Measurements from ENCODE around the gene FAM110D.

Gene FAM110D

DNA sequence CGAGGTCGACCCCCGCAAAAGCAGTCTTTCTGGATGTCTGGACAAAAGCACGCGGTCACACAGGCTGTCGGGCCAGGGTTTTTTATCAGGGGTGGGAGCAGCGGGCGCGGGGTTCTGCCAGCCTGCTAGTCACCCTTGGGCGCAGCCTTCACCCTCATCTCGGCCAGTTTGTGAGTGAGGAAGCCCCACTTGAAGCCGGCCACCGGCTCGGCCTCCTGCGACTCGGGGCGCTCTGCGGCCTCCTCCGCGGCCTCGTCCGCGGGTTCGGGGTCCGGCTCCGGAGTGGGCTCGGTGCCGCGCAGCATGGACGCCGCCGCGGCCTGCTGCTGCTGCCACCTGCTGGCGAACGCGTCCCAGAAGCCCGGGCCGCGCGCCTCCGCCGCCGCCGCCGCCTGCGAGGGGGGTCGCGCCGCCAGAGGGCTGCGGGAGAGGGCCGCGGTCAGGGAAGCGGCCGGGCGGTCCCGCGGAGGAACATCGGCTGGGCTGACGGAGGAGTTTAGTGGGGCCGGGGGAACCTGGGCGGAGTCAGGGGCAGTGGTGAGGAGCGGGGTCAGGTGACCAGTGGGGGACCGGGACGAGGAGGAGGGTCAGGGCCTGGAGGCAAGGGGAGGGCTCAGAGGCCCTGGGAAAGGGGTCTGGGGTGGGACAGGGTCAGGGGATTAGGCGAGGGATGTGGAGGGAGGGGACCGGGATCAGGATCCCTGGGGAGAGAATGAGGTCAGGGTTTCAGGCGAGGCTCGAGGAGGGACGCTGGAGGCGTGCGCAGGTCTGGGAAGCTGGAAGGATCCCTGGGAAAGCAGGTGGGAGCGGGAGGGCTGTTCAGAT is 5.4 kb downstream of the FAM110D start:
- DNase-seq: peak; percentile 38

- no peak for DNase-seq
Observed at GRCh38 chr1:26164861-26165842, 6.3 kb downstream of the FAM110D start.

GRCh38 chr1:26166719-26167281 is 7.9 kb downstream of the FAM110D start:
- no peak for DNase-seq

- DNase-seq: no peak
Observed at GRCh38 chr1:26168410-26169197, 9.7 kb downstream of the FAM110D start, which contains the start of gene C1orf232. Gene C1orf232, minus strand, starts transcription at chr1:26168963. Its CDS starts 464 bp downstream, at chr1:26168499.

DNA sequence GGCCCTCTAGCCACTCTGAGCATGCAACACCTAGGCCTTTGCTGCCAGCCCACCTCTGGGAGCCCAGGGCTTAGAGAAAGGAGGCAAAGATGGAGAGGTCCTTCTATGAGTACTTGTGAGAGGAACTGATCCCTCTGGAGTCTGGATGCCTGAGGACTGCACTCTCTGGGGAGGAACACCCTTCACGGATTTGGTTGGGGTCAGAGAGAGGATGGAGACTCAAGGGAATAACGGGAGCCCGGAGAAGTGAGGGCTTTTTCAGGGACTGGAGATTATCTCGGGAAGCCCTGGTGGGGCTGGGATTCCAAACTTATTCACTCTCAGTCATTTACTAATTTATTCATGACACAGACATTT is 10.3 kb downstream of the FAM110D start:
- no peak for DNase-seq

GRCh38 chr1:26169669-26170471 is 11.0 kb downstream of the FAM110D start, which contains the start of gene ZNF593:
Gene ZNF593, plus strand, starts transcription at chr1:26169908. Its CDS starts 76 bp downstream, at chr1:26169984.
- peak; percentile 79 for DNase-seq

DNA sequence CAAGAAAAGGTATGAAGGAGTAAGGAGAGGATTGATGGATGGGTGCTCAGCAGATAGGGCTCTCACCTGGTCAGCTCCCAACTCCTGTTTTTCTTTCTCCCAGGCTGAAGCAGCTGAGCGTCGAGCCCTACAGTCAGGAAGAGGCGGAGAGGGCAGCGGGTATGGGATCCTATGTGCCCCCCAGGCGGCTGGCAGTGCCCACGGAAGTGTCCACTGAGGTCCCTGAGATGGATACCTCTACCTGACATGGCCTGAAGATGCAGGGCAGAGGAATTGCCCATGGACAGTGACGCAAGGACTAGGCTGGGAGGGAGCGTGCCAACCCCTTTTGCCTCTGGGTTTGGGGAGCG is 11.6 kb downstream of the FAM110D start:
- DNase-seq: no peak

GRCh38 chr1:26171084-26172072 is 12.5 kb downstream of the FAM110D start, which contains the start of gene ZNF593OS:
Gene ZNF593OS, minus strand, starts transcription at chr1:26171832. Its CDS starts 171 bp downstream, at chr1:26171661.
- no peak for DNase-seq

GRCh38 chr1:26175346-26175745 is 16.5 kb downstream of the FAM110D start:
- no peak for DNase-seq

GRCh38 chr1:26177182-26177684 is 18.4 kb downstream of the FAM110D start, which contains the start of gene CNKSR1:
Gene CNKSR1, plus strand, starts transcription at chr1:26177491. Its CDS starts 57 bp downstream, at chr1:26177548.
- DNase-seq: no peak

GRCh38 chr1:26180010-26180506 is 21.2 kb downstream of the FAM110D start:
- DNase-seq: no peak

- DNase-seq: no peak
Observed at GRCh38 chr1:26181586-26182382, 22.9 kb downstream of the FAM110D start.

DNA sequence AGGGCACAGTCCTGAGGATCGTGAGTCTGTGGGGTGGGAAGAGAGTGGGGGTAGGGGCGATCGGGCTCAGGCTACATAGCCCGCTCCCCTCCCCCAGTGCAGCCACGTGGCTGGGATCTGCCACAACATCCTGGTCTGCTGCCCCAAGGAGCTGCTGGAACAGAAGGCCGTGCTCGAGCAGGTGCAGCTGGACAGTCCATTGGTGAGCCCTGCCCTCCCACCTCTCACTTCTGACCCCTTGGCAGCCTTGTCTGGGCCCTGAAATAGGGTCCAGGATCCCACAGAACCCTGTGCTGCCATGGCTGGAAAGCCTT is 23.5 kb downstream of the FAM110D start:
- no peak for DNase-seq

DNA sequence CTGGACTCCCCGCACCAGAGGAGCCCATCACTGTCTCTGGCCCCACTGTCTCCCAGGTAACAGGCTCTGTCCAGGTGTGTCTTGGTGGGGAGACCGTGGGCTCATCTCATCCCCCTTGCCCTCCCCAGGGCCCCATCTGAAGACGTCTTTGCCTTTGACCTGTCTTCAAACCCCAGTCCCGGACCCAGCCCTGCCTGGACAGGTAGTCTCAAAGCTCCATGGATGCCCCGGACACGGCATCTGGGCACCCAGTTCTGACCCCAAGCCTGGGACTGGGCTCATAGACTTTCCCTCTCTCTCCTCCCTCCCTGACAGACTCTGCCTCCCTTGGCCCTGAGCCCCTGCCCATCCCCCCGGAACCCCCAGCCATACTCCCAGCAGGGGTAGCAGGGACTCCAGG is 25.2 kb downstream of the FAM110D start:
- DNase-seq: no peak

- DNase-seq: no peak
Observed at GRCh38 chr1:26184883-26185282, 26.0 kb downstream of the FAM110D start.

GRCh38 chr1:26187882-26188281 is 29.0 kb downstream of the FAM110D start:
- DNase-seq: no peak

DNA sequence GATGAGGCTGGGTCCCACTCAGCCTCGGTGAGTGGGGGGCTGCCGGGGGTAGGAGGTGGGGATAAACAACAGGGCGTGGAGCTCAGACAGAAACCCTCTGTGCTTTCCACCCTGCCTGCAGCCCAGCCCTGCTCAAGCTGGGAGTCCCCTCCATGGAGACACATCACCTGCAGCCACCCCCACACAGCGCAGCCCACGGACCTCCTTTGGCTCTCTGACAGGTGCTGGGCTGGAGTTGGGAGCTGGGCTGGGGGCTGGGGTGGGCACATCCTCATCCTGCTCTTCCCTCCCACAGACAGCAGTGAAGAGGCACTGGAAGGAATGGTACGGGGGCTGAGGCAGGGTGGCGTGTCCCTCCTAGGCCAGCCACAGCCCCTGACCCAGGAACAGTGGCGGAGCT is 29.6 kb downstream of the FAM110D start:
- no peak for DNase-seq

DNA sequence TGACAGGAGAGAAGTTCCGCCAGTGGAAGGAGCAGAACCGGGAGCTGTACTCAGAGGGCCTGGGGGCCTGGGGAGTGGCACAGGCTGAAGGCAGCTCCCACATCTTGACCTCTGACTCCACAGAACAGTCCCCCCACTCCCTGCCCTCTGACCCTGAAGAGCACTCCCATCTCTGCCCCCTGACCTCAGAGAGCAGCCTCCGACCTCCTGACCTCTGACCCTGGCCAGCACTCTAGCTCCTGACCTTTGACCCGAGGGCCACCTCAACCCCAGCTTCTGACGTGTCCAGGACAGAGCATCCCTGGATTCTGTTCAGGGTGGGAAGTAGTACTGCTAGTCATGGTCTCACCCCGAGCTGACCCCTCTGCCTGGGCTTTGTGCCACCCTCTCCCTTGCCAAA is 30.5 kb downstream of the FAM110D start:
- no peak for DNase-seq

GRCh38 chr1:26189751-26190275 is 30.9 kb downstream of the FAM110D start:
- no peak for DNase-seq
